HG02588 (cell line): Measurements from ENCODE around the gene LPA.
"Not testable (repeated sequence)": the region's sequence is repeated elsewhere in the genome, so short reads cannot be mapped to it uniquely, and the experiment has no call there.

ENCODE experiments used
- ATAC-seq: cut with Tn5 transposase; IDR thresholded peaks from one replicate; pipeline ENCODE4 v1.9.1; 2021; ENCODE audit warnings: mild to moderate bottlenecking, moderate library complexity; ENCODE audit not compliant: unreplicated experiment

The LPA gene

DNA sequence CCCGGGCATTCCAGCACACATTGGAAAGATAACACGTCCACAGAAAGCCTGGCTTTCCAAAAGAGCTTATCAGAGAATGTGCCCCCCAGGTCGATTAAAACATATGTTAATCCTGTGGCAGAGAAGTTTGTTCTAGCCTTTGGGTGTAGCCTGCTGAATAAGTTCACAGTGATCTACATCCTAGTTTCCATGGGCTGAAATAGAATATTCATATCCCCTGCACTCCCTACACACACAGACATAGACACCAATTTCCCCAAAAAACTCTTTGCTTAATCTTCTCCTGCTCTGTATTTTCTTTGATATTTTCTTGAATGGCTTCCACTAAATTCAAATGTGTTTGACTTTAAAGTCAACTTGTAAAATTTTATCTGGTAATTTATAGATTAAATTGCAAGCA is 1.6 kb downstream of the LPA start:
- ATAC-seq = no peak

DNA sequence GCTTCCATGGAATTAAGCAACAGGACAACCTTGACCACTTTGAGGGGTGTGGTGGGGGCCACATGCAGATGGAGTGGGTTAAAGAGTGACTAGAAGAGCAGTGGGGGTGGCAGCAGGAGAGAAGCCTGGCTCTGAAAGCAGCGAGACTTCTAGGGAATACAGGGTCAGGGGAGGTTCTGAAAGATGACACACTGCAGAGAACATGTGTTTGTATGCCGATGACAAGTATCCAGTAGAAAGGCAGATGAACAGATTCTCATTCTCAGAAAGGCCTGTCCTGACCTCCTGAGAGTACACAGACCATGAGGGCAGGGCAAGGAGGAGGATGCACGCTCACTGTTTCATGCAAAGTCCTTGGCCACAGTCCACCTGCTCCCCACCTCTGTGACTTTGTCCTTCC is 2.9 kb downstream of the LPA start:
- ATAC-seq = no peak

DNA sequence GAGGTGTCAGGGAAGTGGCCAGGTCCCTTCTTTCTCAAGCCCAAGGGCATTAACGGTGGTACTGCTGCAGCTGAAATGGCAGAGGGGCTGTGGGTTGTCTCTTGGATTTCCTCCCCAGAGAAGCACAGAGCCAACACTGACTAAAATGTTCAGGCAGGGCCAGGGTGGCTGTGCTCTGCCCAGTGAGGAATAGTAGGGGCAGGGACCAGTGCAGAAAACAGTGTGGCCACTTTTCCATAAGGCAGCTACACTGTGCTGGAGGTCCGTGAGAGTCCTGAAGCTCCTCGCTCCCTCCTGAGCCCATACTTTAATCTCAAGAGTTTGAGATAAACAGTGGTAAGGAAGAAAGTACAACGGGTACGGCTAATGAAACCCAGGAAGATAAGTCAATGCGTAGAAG is 4.5 kb downstream of the LPA start:
- no peak for ATAC-seq

DNA sequence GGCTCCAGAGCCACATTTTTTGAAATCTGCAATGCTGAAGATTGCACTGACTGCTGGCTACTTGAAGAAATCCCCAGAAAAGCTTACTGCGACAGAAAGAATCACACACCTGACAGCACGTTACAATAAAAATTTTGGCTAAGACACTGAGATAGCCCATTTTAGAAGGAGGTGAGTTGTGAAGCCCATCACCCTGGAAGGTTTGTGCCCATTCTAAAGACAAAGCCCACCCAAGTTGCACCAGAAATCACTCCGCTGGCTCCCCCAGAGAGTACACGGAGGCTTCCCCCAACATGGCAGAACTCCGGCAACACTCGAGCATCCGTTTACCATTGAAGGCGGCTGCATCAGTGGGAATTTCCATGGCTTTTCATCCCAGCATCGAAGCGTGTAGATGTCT is 29.4 kb downstream of the LPA start:
- no peak for ATAC-seq

DNA sequence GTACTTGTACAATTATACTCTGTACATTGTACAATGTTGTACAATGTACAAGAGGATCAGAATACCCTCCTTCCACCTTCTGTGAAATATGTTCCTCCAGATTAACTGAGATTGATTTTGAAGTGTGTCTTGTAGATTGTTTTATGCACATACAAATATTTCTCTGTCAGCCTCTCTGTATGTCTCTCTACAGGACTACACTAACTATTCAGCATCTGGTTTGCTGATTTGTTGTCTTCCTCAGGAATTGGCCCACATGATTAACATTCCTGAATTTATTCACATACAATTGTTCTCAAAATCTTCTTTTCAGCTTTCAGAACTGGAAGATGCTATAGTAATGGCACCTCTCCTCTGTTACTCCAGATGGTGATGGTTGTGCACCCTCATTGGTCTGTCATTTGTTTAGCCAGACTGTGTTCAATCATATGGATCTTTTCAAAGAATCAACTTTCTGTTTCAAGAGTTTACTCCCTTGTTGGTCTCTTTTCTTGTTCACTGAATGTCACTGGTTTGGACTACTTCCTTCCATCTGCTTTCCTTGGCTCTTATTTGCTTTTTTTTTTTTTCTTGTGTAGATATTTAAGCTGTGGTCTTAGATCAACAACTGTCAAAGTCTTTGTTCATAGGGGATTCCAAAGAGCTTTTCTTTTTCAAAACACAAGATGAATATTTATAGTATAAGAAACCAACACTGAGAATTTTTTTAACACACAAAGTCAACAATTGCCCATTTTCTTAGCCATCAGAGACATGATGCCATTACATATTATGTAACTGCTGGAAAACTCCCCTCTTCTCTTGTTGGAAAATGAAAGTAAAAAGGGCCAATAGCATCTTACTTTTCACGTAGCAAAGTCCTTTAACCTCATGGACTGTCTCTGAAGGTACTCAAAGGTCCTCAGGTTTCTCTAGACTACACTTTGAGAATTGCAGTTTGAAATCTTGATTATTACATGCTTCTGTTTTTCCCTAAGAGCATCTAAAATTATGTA is 67.9 kb downstream of the LPA start:
- ATAC-seq = no peak

DNA sequence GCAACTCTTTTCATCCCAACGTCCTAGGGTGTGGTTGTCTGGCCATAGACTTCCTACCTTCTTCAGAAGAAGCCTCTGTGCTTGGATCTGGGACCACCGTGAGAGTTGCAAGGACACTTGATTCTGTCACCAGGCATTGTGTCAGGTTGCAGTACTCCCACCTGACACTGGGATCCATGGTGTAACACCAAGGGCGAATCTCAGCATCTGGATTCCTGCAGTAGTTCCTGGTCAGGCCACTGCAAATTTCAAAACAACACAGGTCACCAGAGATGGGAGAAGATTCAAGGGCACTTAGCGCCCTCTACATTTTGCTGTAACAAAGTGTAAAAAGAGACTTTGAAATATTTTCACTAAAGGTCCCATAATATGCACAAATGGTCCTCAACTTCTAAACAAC is 68.8 kb downstream of the LPA start:
- ATAC-seq = not testable (repeated sequence)

DNA sequence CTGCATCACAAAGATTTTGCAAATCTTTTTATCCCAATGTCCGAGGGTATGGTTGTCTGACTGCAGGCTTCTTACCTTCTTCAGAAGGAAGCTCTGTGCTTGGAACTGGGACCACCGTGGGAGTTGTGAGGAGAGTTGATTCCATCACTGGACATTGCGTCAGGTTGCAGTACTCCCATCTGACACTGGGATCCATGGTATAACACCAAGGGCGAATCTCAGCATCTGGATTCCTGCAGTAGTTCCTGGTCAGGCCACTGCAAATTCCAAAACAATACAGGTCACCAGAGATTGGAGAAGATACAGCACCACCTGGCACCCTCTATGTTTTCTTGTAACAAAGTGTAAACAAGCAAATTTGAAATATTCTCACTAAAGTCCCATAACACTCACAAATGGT is 77.7 kb downstream of the LPA start:
- ATAC-seq = no peak

DNA sequence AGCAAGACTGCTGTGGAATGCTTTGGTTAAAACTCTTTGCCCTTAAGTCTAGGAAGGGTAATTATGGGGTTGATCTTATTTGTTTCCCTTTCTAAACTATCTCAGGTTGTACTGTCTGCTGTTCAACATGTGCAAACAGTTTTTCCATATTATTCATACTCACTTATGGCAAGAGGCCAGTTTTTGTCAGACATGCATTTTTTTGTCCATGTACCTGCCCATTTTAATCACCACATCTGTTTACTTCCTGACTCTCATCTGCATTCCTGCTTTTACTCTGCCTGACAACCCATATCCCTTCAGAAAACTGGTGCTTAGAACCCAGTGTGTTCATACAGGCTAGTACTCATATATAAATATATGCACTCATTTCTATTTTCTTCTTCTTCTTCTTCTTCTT is 80.3 kb downstream of the LPA start:
- no peak for ATAC-seq

DNA sequence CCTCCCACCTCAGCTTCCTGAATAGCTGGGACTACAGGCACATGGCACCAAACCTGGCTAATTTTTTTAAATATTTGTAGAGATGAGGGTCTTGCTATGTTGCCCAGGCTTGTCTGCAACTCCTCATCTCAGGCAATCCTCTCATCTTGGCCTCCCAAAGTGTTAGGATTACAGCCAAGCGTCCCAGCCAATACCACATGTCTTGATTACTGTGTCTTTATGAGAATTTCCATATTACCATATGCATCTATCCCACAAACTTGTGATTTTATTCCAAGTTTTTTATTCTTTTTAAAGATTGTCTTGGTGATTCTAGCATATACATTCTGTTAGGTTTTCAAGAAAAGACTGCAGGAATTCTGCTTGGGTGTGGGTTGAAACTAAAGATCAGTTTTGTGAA is 82.7 kb downstream of the LPA start:
- no peak for ATAC-seq

DNA sequence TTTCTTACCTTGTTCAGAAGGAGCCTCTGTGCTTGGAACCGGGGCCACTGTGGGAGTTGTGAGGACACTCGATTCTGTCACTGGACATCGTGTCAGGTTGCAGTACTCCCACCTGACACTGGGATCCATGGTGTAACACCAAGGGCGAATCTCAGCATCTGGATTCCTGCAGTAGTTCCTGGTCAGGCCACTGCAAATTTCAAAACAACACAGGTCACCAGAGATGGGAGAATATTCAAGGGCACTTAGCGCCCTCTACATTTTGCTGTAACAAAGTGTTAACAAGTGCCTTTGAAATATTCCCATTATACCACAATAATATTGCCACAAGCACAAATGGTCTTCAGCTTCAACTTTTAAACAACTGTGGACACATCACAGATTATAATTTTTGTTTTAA is 85.6 kb downstream of the LPA start:
- ATAC-seq = not testable (repeated sequence)

DNA sequence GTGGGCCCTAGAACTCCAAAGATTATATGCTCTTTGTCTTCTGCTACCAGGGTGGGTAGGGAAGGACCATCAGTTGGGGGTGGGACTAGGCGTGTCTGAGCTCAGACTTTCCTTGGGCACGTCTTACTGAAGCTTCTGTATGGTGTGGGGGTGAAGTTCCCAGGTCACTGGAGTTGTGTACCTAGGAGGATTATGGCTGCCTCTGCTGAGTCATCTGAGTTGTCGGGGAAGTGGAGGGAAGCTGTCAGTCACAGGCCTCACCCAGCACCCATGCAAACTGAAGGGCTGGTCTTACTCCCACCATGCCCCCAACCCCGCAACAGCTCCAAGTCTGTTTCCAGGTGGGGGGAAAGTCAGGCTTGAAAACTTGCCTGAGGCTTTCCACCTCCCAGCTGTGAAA is 90.1 kb downstream of the LPA start:
- no peak for ATAC-seq

DNA sequence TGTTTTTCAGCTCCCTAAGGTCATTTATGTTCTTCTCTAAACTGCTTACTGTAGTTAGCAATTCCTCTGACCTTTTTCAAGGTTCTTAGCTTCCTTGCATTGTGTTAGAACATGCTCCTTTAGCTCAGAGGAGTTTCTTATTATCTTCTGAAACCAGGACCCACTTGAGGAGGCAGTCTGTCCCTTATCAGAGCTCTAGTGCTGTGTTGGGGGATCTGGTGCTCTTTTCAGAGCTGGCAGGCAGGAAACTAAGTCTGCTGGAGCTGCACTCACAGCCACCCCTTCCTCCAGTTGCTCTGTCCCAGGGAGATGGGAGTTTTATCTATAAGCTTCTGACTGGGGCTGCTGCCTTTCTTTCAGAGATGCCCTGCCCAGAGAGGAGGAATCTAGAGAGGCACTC is 92.9 kb downstream of the LPA start:
- not testable (repeated sequence) for ATAC-seq

DNA sequence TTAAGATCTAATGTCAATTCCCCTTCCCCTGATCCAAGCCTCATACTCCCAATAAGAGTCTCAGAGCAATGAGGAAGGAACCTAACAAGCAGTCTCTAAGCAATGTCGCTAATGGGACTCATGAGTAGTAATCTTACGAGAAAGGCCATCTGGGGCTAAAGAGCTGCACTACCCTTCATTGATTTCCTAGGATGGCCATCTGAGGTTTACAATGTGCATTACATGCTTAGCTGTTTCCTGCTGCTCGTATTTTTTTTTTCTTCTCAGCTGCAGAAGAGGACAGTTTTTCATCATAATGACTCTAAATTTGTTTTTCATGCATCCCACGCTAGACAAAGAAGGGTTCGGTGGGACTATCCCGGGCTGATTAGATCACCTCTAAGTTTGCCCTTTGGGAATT is 119.3 kb downstream of the LPA start:
- ATAC-seq = no peak

DNA sequence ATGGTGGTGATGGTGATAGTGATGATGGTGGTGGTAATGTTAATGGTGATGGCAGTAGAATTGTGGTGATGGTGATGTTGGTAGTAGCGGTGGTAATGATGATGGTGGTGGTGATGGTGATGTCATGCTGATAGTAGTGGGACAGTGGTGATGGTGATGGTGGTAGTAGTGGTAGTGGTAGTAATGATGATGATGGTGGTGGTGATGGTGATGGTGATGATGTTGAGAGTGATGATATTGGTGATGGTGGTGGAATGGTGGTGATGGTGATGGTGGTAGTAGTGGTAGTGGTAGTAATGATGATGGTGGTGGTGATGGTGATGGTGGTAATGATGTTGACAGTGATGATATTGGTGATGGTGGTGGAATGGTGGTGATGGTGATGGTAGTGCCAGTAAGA is 128.8 kb downstream of the LPA start:
- no peak for ATAC-seq

DNA sequence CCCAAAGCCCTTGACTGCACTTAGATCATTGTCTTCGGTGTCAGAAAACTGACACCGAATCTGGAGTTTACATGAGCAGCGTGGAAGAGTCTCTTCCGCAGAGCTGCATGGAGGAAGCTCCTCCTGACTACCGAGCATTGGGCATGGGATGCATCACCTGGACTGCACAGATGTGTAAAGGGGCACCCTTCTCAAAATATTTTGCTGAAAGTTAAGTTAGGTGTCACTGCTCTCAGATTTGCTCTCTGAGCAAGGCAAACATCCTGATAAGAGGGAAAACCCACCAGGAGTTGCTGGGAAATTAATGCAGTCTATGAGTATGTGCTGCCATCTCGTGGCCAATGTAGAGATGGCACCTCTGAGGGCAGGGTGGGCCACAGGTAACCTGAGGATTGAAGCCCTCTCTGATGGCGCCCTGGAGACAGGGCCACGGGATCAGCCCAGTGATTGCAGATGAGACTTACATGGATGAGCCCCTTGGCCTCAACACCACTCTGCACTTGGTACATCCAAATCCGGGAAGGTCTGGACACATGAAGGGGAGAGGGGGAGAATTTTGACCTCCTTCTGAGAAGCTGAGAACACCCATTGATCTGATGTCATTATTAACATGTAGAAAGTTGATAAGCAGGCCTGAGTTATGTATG is 129.9 kb downstream of the LPA start:
- no peak for ATAC-seq

DNA sequence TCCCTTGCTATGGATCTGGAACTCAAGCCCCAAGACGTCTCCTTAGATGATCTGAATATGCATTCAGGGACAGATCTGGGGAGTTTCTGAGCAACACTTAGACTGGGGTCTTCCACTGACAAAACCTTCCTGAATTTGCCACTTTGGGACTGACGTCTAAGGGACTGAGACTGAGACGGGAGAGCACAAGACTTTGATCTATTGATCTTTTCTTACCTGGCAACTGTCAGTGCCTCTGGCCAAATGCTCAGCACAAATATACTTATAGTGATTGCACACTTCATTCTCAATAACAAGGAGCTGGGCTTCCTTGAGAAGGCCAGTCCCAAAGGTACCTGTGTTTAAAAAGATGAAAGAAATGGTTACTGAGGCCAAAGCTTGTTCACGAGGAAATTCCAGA is 131.8 kb downstream of the LPA start:
- no peak for ATAC-seq

DNA sequence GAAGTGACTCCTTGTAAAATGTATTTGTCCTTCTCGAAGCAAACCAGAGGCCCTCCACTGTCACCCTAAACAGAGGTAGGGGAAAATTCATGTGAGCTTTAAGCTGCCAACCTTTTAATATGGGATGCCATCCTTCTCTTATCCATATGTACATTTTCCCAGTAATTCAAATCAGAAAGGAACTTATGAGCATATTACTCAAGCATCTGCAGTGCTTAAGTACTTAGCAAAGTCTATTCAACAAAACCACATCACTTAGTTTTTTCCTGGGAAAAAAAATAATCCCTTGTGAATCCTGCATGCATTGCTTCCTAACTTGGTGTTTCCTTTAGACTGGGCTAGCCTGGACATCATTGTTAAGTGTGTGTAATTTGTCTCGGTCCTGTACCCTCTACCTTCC is 132.2 kb downstream of the LPA start:
- ATAC-seq = no peak

DNA sequence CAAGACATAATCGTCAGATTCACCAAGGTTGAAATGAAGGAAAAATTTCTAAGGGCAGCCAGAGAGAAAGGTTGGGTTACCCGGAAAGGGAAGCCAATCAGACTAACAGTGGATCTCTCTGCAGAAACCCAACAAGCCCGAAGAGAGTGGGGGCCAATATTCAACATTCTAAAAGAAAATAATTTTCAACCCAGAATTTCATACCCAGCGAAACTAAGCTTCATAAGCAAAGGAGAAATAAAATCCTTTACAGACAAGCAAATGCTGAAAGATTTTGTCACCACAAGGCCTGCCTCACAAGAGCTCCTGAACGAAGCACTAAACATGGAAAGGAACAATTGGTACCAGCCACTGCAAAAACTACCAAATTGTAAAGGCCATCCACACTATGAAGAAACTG is 134.6 kb downstream of the LPA start:
- not testable (repeated sequence) for ATAC-seq

DNA sequence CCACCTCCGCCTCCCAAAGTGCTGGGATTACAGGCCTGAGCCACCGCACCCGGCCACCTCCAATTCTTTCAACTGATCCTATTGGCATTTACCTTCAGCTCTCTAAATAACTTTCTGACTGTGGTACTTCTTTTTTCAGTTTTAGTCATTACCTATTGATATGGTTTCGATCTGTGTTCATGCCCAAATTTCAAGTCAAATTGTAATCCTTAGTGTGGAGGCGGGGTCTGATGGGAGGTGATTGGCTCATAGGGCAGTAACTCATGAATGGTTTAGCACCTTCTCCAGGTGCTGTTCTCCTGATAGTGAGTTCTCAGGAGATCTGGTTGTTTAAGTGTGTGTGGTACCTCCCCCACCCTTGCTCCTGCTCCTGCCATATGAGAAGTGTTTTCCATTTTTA is 140.9 kb downstream of the LPA start:
- ATAC-seq = no peak

DNA sequence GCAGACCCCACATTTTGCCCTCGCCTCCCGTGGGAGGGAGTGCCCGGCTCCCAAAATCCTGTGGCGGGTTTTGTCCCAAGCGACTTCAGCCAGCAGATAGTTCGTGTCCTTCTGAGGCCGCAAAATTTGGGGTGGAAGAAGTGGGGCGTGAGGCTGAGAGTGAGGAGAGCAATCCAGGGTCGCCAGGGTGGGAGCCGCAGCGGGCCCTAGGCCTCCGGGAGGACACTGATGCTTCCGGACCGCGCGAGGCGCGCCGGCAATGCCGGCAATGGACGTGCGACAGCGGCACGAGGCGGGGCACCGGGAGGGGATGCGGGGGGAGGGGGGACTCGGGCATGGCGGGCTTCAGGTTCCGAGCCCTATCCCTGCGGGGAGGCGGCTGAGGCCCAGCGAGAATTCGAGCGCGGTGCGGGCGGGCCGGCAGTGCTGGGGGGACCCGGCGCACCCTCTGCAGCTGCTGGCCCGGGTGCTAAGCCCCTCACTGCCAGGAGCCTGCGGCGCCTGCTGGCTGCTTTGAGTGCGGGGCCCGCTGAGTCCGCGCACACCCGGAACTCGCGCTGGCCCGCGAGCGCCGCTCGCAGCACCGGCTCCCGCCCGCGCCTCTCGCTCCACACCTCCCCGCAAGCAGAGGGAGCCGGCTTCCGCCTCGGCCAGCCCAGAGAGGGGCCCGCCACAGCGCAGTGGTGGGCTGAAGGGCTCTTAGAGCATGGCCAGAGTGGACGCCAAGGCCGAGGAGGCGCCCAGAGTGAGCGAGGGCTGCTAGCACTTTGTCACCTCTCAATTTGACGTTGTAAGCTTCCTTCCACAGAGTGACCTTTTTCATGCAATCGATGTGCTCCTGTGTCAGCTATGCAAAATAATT is 143.8 kb downstream of the LPA start:
- peak; percentile 76 for ATAC-seq

DNA sequence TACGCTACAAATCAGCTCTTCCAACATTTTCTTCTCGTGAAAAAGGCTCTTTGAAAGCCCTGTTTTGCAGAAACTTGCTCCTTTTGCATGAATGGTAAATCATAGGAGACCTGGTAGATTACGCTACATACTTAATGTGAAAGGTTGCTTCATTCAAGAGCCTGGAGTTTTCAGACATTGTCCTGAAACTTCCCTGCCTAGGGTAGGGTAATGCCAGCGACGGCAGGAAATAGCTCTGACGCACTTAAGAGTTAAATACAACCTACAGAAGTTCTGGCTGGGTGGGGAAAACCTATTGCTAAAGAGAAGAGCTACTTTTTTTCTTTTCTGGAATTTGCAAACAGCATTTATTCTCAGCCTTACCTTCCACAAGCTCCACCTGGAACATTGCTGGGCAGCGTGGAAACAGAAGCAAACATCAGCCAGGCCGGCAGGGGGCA is 144.5 kb downstream of the LPA start:
- ATAC-seq = peak; percentile 80
